ENCODE data around the gene TEX48. TPM values are rescaled to one million over a fixed set of nuclear protein-coding genes. Genes with fewer than 3 reads are reported as not detected.

The TEX48 gene, protein sequence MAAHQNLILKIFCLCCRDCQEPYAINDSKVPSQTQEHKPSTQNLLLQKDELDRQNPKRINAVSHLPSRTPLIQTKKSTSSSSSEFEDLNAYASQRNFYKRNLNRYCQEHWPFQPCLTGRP
- total RNA-seq = 1 to 10 TPM in 1 of 2 experiments, under 1 TPM in 1; 0.57 to 1.2 TPM

- Mint-ChIP-seq H3K27me3 (peaks cover 6% of the 10 kb centered on the region), H3K9me3 (peaks cover 4% of the 10 kb centered on the region), H3K36me3 (peaks cover 7% of the 10 kb centered on the region), H3K27ac (peak within 1 kb of the TSS; percentile 76), H3K4me1 (ENCODE audit: low read depth) (peaks cover 50% of the 10 kb centered on the region), H3K4me3 (peak within 1 kb of the TSS; percentile 40)
- peak; percentile 90 for DNase-seq
- ChIA-PET CTCF (interaction anchor here (0.7 to 10.6 kb wide), 57 partner anchors 10 to 845 kb away, joined by 3 to 242 read pairs (median 5); partner anchors contain the start of genes TNFSF15 and TNFSF8), POLR2A (interaction anchor here (0.7 to 1.9 kb wide), 4 partner anchors 10 to 333 kb away, joined by 3 to 8 read pairs (median 6); no protein-coding TSS in a partner anchor)
- intact Hi-C loops (cut with micrococcal nuclease) = loop anchor here (1.0 kb wide), 5 partner anchors 19 to 333 kb away; no protein-coding TSS in a partner anchor
These were observed at the start of gene TEX48 for GRCh38 chr9:114681594-114682332. TSS of gene TEX48 (minus strand) at chr9:114682192. CDS start at chr9:114671723, 10,469 bp downstream.

- CTCF ChIA-PET = interaction anchor here (0.6 kb wide), 1 partner anchor 19 kb away, joined by 3 read pairs; no protein-coding TSS in a partner anchor
- Mint-ChIP-seq H3K4me1 (ENCODE audit: low read depth) (peaks cover 31% of the 10 kb centered on the region), H3K4me3 (no peak overlapping the region), H3K27me3 (no peaks in the 10 kb centered on the region), H3K9me3 (peaks cover 7% of the 10 kb centered on the region), H3K27ac (peak overlapping the region; percentile 6), H3K36me3 (peaks cover 3% of the 10 kb centered on the region)
- intact Hi-C loops (cut with micrococcal nuclease) = loop anchor here (1.0 kb wide), 1 partner anchor 12 kb away; no protein-coding TSS in a partner anchor
- POLR2A ChIA-PET = no interaction called here
- no peak for DNase-seq
These were observed 49.7 kb upstream of the TEX48 start for GRCh38 chr9:114731701-114732100.

DNA sequence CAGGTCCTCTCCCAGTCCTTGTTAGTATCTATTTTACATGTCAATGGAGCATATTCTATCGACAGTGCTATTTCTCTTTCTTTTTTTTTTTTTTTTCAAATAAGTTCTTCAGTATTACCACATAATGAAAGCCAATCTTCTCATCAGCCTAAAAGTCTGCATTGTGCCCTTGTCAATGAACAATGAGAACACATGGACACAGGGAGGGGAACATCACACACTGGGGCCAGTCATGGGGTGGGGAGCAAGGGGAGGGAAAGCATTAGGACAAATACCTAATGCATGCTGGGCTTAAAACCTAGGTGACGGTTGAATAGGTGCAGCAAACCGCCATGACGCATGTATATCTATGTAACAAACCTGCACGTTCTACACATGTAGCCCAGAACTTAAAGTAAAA is 47.7 kb upstream of the TEX48 start:
- Mint-ChIP-seq H3K4me1 (ENCODE audit: low read depth) (peaks cover 26% of the 10 kb centered on the region), H3K4me3 (no peak overlapping the region), H3K27ac (no peak overlapping the region), H3K9me3 (peaks cover 7% of the 10 kb centered on the region), H3K36me3 (peaks cover 3% of the 10 kb centered on the region), H3K27me3 (no peaks in the 10 kb centered on the region)
- ChIA-PET CTCF (no interaction called here), POLR2A (no interaction called here)
- intact Hi-C loops (cut with micrococcal nuclease) = no loop called here
- no peak for DNase-seq

DNA sequence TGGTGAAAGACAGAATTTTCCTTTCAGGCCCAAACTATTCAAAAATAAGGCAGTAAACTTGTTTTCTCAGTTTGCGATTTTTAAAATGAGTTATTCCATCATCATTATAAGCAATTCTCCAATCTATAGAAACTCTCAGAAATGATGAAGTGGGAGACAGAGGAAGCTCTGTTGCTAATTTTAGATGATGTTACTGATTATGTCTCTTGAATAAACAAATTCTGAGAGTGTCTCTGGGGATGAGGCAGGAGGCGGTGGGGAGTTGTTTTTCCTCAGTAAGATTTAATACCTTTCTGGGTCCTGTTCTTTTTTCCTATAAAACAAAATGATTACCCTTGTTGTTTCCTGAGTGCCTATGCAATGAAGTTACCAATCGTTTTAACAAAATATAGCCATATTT is 43.9 kb upstream of the TEX48 start:
- Mint-ChIP-seq H3K27me3 (no peaks in the 10 kb centered on the region), H3K9me3 (peaks cover 7% of the 10 kb centered on the region), H3K36me3 (peaks cover 10% of the 10 kb centered on the region), H3K27ac (no peak overlapping the region), H3K4me1 (ENCODE audit: low read depth) (peaks cover 28% of the 10 kb centered on the region), H3K4me3 (no peak overlapping the region)
- no peak for DNase-seq
- POLR2A ChIA-PET = interaction anchor here (1.7 kb wide), 1 partner anchor 35 kb away, joined by 3 read pairs; no protein-coding TSS in a partner anchor
- CTCF ChIA-PET = no interaction called here
- intact Hi-C loops (cut with micrococcal nuclease) = no loop called here

DNA sequence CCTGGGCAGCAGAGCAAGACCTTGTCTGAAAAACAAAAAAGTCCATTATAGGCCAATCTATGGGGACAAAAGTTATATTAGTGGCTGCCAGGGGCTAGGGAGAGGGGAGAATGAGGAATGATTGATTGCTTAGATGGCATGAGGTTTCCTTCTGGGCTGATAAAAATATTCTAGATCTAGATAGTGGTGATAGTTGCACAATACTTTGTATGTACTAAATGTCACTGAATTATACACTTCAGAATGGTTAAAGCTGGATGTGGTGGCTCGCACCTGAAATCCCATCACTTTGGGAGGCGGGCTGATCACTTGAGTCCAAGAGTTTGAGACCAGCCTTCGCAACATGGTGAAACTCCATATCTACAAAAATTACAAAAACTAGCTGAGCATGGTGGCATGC is 42.8 kb upstream of the TEX48 start:
- DNase-seq = no peak
- Mint-ChIP-seq H3K36me3 (peaks cover 10% of the 10 kb centered on the region), H3K4me3 (no peak overlapping the region), H3K27ac (no peak overlapping the region), H3K4me1 (ENCODE audit: low read depth) (peaks cover 37% of the 10 kb centered on the region), H3K27me3 (no peaks in the 10 kb centered on the region), H3K9me3 (peaks cover 7% of the 10 kb centered on the region)
- intact Hi-C loops (cut with micrococcal nuclease) = no loop called here
- ChIA-PET CTCF (interaction anchor here (0.6 to 1.4 kb wide), 3 partner anchors 44 to 290 kb away, joined by 3 to 4 read pairs (median 4); no protein-coding TSS in a partner anchor), POLR2A (interaction anchor here (1.7 kb wide), 1 partner anchor 34 kb away, joined by 3 read pairs; no protein-coding TSS in a partner anchor)

- Mint-ChIP-seq H3K9me3 (peaks cover 7% of the 10 kb centered on the region), H3K4me1 (ENCODE audit: low read depth) (peaks cover 45% of the 10 kb centered on the region), H3K27ac (no peak overlapping the region), H3K4me3 (no peak overlapping the region), H3K36me3 (peaks cover 12% of the 10 kb centered on the region), H3K27me3 (no peaks in the 10 kb centered on the region)
- intact Hi-C loops (cut with micrococcal nuclease) = no loop called here
- POLR2A ChIA-PET = no interaction called here
- CTCF ChIA-PET = interaction anchor here (1.1 to 1.4 kb wide), 3 partner anchors 9 to 183 kb away, joined by 3 to 4 read pairs (median 4); no protein-coding TSS in a partner anchor
- DNase-seq = no peak
These were observed 41.9 kb upstream of the TEX48 start for GRCh38 chr9:114723931-114724330.

DNA sequence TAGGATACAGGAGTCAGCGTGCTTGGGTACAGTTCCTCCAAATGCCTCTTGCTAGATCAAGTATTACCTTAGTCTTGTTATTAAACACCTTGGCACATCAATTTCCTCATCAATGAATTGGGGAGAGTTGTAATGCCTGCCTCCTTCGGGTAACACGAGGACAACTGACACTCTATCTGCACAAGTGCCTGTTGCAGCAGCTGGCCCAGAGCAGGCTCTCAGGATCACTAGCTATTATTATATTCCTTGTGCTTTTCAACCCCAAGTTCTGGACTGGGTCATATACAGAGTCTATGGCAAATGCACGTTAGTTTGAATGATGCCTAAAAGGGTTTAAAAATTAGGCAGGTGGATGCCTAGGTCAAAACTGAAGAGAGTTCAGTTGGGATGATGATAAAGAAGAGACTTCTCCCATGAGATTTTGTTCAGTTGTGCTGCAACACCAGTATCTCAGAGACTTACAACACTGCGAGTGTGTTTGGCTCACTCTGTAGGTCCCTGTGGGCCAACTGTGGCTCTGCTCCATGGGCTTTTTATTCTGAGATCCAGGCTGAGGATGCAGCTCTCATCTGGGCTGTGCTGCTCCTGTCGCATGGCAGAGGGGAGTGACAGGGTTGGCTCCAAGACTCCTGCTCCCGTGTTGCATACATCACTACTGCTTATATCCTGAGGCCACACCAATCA is 41.1 kb upstream of the TEX48 start:
- intact Hi-C loops (cut with micrococcal nuclease) = no loop called here
- Mint-ChIP-seq H3K27ac (no peak overlapping the region), H3K36me3 (peaks cover 9% of the 10 kb centered on the region), H3K9me3 (no peaks in the 10 kb centered on the region), H3K4me3 (no peak overlapping the region), H3K4me1 (ENCODE audit: low read depth) (peaks cover 52% of the 10 kb centered on the region), H3K27me3 (no peaks in the 10 kb centered on the region)
- ChIA-PET POLR2A (interaction anchor here (1.4 kb wide), 1 partner anchor 17 kb away, joined by 5 read pairs; no protein-coding TSS in a partner anchor), CTCF (interaction anchor here (1.1 to 2.4 kb wide), 2 partner anchors 10 to 32 kb away, joined by 3 to 7 read pairs; no protein-coding TSS in a partner anchor)
- no peak for DNase-seq

- POLR2A ChIA-PET = interaction anchor here (1.4 to 1.6 kb wide), 2 partner anchors 16 to 31 kb away, joined by 5 to 9 read pairs; no protein-coding TSS in a partner anchor
- CTCF ChIA-PET = interaction anchor here (0.9 to 2.4 kb wide), 4 partner anchors 16 to 293 kb away, joined by 3 to 7 read pairs (median 6); no protein-coding TSS in a partner anchor
- H3K4me3 Mint-ChIP-seq = no peak overlapping the region
- H3K27ac Mint-ChIP-seq = peak overlapping the region; percentile 64
- H3K27me3 Mint-ChIP-seq = no peaks in the 10 kb centered on the region
- no peaks in the 10 kb centered on the region for H3K9me3 Mint-ChIP-seq
- intact Hi-C loops (cut with micrococcal nuclease) = no loop called here
- H3K4me1 Mint-ChIP-seq (ENCODE audit: low read depth) = peaks cover 61% of the 10 kb centered on the region
- peaks cover 10% of the 10 kb centered on the region for H3K36me3 Mint-ChIP-seq
- DNase-seq = no peak
These were observed 40.2 kb upstream of the TEX48 start for GRCh38 chr9:114722081-114722621.

- H3K9me3 Mint-ChIP-seq = no peaks in the 10 kb centered on the region
- peak overlapping the region; percentile 64 for H3K27ac Mint-ChIP-seq
- no peak for DNase-seq
- ChIA-PET CTCF (interaction anchor here (0.6 to 2.4 kb wide), 5 partner anchors 9 to 293 kb away, joined by 3 to 7 read pairs (median 6); no protein-coding TSS in a partner anchor), POLR2A (interaction anchor here (1.4 to 1.6 kb wide), 2 partner anchors 15 to 30 kb away, joined by 5 to 9 read pairs; no protein-coding TSS in a partner anchor)
- H3K36me3 Mint-ChIP-seq = peaks cover 10% of the 10 kb centered on the region
- H3K27me3 Mint-ChIP-seq = no peaks in the 10 kb centered on the region
- no peak overlapping the region for H3K4me3 Mint-ChIP-seq
- intact Hi-C loops (cut with micrococcal nuclease) = no loop called here
- peaks cover 67% of the 10 kb centered on the region for H3K4me1 Mint-ChIP-seq (ENCODE audit: low read depth)
These were observed 39.6 kb upstream of the TEX48 start for GRCh38 chr9:114721491-114722079.

- no peak overlapping the region for H3K4me3 Mint-ChIP-seq
- no peaks in the 10 kb centered on the region for H3K9me3 Mint-ChIP-seq
- CTCF ChIA-PET = interaction anchor here (1.0 to 1.1 kb wide), 2 partner anchors 29 to 40 kb away, joined by 3 read pairs; no protein-coding TSS in a partner anchor
- intact Hi-C loops (cut with micrococcal nuclease) = no loop called here
- H3K27ac Mint-ChIP-seq = peak overlapping the region; percentile 80
- H3K4me1 Mint-ChIP-seq (ENCODE audit: low read depth) = peaks cover 66% of the 10 kb centered on the region
- POLR2A ChIA-PET = interaction anchor here (1.4 kb wide), 1 partner anchor 29 kb away, joined by 6 read pairs; no protein-coding TSS in a partner anchor
- no peaks in the 10 kb centered on the region for H3K27me3 Mint-ChIP-seq
- peaks cover 10% of the 10 kb centered on the region for H3K36me3 Mint-ChIP-seq
- DNase-seq = no peak
These were observed 38.2 kb upstream of the TEX48 start for GRCh38 chr9:114720086-114720676.
